Spleen (tissue), 7 donors: ENCODE data around the gene ZNF605.

Experiments
- POLR2A ChIP-seq, 3 donors: fragments of 450-650 bp; IDR thresholded peaks; one replicate each; pipeline ENCODE4 v1.5.1; 2017; ENCODE audit warnings: antibody characterized with exemption in 3 of 3, mild to moderate bottlenecking in 1 of 3
- TF ChIP-seq, protein P1 (sequence below), 11 experiments: fragments of 200-600 bp in 7 of 11; fragments of 450-650 bp in 4 of 11; sonication (generic) in 4 of 11; IDR thresholded peaks in 8 of 11; conservative IDR thresholded peaks in 3 of 11; 1 replicate in 7 of 11; 2 replicates in 4 of 11; pipeline versions ENCODE4 v1.4.0 to v1.8.0; 2016 to 2021; ENCODE audit warnings: antibody characterized with exemption in 11 of 11, inconsistent platforms in 4 of 11, mild to moderate bottlenecking in 1 of 11
- donor health status: DM: no; HTN: no; CAD: no; lungs with moderate emphysema.
- donor health status: DM: no; HTN: no; CAD: no.
- donor health status: DM: no; HTN: no; CAD: no.

DNA sequence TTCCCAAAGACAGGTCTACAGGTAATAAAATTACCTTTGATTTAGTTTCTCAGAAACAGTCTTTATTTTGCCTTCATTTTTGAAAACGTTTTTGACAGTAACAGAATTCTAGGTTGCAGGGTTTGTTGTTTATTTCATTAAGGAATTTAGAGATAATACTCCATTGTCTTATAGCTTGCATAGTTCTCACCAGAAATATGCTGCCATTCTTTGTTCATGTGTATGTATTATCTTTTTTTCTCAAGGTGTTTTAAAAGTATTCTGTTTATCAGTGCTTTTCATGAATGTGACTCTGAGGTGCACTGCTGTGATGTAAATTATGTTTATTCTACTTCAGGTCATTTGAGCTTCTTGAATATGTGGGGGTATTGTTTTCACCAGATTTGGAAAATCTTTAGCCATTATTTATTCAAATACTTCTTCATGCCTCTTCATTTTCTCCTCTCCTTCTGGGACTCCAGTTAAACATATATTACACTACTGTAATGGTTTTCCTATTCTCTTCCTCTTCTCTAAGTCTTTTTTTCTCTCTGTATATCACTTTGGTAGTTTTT, 32.7 kb downstream of the ZNF605 start:
- TF ChIP-seq POLR2A (IDR thresholded peaks at IDR 0.05): no peak
- TF ChIP-seq, protein P1, sequence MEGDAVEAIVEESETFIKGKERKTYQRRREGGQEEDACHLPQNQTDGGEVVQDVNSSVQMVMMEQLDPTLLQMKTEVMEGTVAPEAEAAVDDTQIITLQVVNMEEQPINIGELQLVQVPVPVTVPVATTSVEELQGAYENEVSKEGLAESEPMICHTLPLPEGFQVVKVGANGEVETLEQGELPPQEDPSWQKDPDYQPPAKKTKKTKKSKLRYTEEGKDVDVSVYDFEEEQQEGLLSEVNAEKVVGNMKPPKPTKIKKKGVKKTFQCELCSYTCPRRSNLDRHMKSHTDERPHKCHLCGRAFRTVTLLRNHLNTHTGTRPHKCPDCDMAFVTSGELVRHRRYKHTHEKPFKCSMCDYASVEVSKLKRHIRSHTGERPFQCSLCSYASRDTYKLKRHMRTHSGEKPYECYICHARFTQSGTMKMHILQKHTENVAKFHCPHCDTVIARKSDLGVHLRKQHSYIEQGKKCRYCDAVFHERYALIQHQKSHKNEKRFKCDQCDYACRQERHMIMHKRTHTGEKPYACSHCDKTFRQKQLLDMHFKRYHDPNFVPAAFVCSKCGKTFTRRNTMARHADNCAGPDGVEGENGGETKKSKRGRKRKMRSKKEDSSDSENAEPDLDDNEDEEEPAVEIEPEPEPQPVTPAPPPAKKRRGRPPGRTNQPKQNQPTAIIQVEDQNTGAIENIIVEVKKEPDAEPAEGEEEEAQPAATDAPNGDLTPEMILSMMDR (IDR thresholded peaks at IDR 0.05 in 8 of 11, conservative IDR thresholded peaks at IDR 0.05 in 3 of 11): no peak
